ENCODE measurements around the gene CTNNBL1.

CTNNBL1 gene

GRCh38 chr20:37864298-37864697 is 170.5 kb downstream of the CTNNBL1 start:
- DNase-seq: no peak

DNA sequence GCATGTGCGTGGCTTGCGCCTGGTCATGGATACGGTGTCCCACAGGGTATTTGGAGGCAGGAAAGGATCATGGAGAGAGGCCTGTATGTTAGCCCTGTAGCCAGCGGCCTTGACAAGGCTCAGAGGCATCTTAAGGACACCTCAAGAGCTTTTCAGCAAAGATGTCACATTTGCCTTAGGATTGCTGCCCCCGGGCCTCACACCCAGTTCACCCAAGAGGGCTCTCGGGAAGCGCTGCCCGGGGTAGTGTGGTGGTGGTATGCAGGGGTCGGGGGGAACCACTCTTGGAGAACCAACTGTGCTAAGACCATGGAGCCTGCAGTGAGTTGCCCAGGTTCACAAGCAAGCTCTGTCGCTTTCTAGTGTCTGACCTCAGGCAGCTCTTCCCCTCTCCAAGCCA is 172.2 kb downstream of the CTNNBL1 start:
- peak in 1 of 3 donors; percentile 9 for DNase-seq

DNA sequence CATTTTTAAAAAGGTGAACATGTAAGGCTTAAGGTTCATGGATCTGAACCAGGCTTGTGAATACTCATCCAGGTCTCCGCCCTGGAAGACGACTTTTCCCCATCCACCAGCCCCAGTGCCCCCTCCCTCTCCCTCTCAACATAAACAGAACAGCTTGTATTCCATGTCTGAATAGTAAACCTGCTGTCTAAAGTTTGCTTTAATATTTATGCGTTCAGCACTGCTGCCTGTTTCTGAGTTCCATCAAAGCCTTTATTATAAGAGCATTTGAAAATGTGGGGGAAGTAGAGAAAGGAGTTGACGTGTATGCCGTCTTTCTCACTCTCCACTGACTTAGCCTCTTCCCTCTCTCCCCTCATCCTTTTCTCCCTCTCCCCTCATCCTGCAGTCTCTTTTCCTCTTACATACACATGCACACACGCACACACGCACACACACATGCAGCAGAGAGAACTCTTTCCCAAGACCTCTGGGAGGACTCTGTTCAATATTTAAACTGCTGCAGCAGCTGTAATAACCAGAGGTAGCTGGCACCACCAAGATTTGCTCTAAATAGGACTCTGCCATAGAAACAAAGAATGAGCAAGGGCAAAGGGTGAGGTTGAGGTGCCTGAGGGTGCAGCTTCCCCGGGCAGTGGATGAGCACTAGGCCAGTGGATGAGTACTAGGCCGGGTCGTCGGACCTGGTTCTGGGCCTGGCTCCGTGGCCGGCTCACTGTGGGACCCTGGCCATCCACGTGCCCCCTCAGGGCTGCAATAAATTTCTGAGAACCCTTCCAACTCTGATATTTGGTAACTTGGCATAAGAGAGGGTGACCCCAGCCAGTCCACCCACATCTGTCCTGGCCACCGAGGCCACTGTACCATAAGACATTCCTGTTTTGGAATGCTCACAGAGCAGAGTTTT is 173.7 kb downstream of the CTNNBL1 start:
- DNase-seq: no peak

DNA sequence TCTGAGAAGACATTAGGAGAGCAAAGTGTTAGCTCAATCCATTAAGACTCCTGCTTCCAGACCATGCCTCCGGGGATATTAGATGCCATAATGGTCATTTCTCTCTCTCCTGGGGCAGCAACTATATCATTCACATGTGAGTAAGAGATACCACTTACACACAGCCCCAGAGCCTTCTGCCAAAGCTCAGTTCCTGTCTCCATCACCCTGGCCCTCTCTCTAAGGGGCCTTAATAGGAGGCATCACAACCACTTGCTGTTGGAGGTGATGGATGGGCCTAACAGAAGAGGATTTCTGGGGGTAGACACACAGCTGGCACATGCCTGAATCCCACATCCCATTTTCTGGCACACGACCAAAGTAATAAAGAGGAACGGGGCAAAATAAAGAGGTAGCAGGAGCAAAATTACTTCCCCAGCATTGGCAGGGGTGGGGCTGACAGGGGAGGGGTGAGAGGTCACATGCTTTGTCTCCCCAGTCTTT is 175.1 kb downstream of the CTNNBL1 start:
- DNase-seq: peak in 1 of 3 donors; percentile 17

GRCh38 chr20:37869334-37869861 is 175.6 kb downstream of the CTNNBL1 start:
- peak; percentile 2 to 23 (median 17) for DNase-seq

- no peak for DNase-seq
Measured at GRCh38 chr20:37870294-37870693, 176.5 kb downstream of the CTNNBL1 start.

GRCh38 chr20:37871751-37872150 is 177.9 kb downstream of the CTNNBL1 start:
- no peak for DNase-seq

- peak in 1 of 3 donors; percentile 2 for DNase-seq
Measured at GRCh38 chr20:37872161-37872560, 178.3 kb downstream of the CTNNBL1 start.

DNA sequence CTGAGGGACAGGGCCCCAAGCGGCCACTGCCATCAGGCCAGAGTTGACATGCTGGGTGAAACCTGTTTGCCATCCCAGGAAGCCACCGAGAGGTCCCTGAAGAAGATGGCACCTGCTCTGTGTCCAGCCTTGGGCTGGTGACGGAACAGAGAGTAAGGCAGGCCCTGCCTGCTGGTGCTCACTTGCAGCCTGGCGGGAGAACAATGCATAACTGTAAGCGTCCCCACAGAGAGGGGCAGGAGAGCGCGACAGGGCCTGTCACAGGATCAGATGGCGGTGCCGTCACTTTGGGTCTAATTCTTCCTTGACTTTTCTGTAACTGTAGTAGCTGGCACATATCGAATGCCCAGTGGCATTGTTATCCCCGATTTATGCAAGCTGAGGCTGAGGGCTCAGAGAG is 180.1 kb downstream of the CTNNBL1 start:
- DNase-seq: no peak

DNA sequence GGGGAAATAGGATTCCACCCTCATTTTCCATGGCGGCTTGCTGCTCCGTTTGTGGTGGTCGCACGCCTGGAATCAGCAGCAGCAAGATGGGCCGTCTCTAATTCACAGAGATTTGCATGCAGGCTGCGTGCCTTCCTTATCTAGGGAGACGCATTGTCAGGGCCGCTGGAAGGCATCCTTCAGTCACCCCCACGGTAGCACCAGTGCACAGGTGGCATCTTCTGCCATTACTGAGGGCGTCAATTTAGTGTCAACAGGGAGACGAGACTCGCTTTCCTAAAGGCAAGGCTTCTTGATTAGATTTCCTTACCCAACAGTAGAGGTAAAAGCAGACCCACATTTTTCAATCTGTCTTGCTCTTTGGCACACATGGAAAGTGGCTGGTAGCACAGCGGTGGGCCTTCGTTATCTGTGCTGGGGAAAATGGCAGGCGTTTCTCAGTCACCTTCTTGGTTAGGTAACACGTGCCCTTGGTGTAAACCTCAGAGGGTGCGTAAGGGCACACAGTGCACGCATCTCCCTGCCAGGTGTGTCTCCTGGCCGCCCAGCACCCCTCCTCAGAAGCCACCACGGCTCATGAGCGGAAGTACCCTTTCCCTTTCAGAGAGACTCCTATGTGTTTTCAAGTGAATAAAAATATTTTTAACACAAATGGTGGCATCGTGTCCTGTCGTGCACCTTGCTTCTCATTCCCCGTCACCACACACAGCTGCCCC is 181.8 kb downstream of the CTNNBL1 start:
- no peak for DNase-seq

DNA sequence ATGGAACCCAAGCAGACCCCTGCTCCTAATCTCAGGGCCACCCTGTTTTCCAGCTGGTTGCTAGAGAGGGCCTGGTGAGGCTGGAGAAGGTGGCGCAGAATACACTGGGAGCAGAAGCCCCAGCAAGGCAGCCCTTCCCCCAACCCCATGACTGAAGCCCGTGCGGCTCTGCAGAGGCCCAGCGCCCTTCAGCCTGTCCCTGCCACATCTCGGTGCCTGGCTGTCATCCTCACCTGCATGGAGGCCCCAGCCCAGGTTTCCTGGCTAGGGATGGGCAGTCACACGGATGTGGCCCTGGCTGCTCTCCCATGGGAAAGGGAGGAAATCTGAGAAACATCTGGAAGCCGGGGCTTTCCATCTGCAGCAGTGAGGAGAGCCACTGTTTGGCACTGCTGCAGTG is 183.0 kb downstream of the CTNNBL1 start:
- no peak for DNase-seq

GRCh38 chr20:37877832-37878772 is 184.3 kb downstream of the CTNNBL1 start:
- DNase-seq: peak in 1 of 3 donors; percentile 14

- peak in 1 of 3 donors; percentile 3 for DNase-seq
Measured at GRCh38 chr20:37878835-37879599, 185.2 kb downstream of the CTNNBL1 start.

DNA sequence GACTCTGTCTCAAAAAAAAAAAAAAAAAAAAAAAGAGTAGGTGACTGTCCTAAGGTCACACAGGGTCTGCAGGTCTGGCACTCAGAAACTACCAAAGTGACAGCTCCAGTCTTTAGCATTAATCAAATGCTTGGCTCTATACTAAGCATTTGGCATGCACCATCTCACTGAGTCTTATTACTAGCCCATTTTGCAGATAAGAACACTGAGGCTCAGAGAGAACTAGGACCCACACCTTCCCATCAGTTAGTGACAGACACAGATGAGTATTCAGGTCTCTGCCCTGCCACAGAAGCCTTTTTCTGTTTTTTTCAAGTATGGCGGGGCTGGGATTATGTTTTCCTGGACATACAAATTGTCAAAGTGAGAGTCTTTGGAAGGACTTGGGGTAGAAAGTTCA is 186.0 kb downstream of the CTNNBL1 start:
- DNase-seq: no peak

DNA sequence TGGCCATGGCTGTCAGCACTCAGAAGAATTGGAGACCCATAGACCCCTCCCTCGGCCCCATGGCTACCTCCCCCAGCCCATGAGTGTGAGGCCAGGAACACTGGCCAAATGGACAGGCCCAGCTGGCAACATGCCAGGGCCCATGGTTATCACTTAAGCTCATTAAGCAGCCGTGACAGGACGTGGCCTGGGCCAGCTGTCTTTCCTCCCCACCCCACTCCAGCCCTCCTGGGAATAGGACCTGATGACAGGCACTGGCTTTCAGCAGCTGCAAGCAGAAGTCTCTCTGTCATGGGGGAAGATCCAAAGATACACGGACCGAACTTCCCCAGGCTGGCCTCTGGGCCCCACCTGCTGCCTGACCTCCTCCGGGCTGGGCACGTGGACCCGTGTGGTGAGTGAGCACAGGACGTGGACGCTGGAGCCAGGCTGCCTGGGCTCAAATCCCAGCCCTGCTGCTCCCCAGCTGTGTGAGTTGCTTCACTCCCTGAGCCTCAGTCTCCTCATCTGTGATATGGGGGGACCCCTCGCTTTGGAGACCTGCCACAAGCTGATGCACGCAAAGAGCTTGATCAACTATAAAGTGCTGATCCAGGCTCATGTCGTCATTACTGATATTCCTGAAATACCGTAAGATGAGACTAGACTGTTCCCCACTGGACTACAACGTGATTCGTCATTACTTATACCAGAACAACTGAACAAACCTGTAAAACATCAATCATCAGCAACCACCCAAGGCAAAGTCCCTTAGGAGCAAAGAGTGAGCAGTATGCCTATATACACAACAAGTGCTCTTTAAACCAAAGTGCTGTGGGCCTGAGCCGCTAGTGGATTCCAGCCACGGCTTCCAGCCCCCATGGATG is 187.1 kb downstream of the CTNNBL1 start:
- DNase-seq: no peak

DNA sequence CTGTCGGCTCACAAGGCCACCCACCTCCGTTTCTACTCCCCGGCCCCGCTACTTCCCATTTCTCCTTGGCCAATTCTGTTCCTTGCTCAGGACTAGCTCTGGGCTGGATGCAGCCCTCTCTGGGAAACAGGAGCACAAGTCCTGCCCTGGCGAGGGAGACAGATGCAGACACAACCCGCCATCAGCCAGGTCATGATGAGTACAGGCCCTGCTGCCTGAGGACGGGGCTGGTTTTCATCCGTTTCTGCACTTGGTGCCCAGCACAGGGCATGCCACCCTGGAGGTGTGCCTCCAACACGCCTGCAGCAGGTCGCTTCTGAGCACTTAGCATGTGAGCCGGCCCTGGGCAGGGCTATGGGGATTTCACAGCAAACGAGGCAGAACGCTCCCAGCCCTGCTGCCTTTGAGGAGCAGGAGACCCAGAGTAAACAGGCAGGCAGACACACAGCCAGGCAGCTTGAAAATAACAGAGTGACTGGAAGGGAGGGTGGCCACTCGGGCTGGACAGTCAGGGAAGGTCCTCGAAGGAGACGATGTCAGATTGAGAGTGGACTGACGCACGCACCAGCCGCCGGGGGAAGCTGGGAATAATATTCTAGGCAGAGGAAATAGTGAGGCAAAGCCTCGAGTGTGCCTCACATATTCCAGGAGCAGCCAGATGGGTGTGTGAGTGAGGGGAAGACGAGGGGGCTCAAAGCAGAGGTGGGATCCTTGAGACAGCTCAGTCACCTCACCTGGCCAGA is 187.9 kb downstream of the CTNNBL1 start:
- DNase-seq: no peak

DNA sequence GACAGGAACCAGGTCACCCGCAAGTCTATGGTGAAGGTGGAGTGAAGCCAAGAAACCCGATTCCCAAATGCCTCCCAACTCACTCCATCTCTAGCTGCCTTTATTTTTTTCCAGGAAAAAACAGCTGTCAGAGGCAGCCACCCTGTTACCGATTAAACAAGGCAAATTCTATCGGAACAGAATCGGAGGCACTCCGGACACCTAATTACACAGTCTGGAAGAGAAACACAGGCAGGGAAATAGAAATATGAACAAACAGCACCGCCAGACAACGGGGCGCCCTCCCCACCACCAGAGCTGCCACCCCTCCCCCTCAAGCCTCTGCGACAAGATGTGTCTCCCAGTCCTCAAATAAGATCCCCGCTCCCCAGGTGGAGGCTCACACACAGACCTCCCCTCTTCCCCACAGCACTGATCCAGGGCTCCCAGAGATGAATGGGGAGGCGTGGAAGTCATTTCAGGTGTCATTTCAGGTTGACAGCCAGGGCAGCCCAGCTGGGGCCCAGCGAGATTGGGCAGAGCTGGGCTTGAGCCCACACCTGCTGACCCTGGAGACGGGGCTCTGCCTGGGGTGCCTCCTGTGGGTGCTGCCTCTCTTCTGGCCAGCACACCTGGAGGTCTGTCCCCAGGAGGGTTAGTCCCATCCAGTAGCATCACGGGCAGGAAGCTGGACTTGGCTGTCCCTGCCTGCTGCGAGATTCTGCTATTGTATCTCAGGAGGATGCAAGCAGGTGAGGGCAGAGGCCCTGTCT is 189.3 kb downstream of the CTNNBL1 start:
- DNase-seq: no peak

GRCh38 chr20:37885042-37885441 is 191.2 kb downstream of the CTNNBL1 start:
- no peak for DNase-seq

All from suppressor macrophage treated with lipopolysaccharide for 1 hour (primary cell).